Non-pigmented ciliary epithelial cell (primary cell): Measurements from ENCODE around the gene TBX5.

Experiments used
- DNase-seq: peaks from one replicate; pipeline ENCODE4 v3.0.0-alpha.2; 2010; ENCODE audit warnings: low read depth

Gene TBX5

GRCh38 chr12:114430306-114430705 is 24.4 kb upstream of the TBX5 start:
- DNase-seq = peak; percentile 17

- DNase-seq = no peak
Observed at GRCh38 chr12:114425031-114425626, 19.2 kb upstream of the TBX5 start.

- DNase-seq = no peak
Observed at GRCh38 chr12:114420944-114421335, 15.0 kb upstream of the TBX5 start.

GRCh38 chr12:114420182-114420943 is 14.4 kb upstream of the TBX5 start:
- DNase-seq = no peak

DNA sequence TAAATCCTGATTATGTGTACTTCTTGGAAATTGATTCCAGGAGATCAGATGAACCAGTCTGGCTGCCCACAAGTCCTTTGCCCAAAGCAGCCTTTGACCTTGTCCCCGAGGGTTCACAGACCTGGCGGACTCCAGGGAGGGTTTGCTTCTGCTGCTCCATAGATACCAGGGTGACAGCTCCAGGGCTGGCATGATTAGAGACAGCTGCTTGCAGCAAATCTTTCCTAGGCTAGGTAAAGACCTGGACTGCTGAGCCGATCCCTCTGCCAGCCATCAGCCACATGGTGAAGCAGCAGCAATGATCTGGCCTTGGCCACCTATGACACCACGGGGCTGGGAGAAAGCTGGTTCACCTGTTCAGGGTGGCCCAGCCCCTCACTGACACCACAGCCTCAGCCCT is 10.1 kb upstream of the TBX5 start:
- no peak for DNase-seq

- no peak for DNase-seq
Observed at GRCh38 chr12:114415525-114415868, 9.6 kb upstream of the TBX5 start.

DNA sequence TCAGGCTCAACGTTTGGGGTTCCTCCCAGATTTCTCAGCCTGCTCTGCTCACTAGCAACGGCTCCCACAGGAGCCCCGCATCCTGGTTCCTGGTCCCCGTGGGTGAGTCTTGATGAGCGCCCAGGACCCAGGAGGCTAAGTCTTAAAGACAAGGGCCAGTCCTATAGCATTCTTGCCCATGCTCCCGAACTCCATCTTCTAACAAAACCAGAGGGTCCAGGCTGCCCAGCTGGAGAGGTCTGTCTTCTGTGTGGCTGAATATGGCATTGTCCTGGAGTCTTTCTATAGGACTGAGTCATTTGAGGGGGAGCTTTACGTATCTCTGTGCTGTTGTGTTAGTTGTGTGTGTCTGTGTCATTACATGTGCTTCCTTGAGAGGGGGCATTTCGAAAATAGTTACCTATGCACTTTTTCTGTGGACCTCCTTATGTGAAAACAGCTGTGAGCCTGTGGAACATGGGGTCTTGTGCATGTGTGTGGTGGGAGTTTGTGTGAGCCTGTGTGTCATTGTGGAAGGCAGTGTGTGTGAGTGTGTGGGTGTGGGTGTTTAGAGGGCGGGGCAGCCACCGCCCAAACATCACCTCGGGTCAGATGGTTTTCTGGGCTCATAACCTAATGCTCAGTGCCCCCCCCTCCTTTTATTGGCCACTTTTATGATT is 9.1 kb upstream of the TBX5 start:
- no peak for DNase-seq

DNA sequence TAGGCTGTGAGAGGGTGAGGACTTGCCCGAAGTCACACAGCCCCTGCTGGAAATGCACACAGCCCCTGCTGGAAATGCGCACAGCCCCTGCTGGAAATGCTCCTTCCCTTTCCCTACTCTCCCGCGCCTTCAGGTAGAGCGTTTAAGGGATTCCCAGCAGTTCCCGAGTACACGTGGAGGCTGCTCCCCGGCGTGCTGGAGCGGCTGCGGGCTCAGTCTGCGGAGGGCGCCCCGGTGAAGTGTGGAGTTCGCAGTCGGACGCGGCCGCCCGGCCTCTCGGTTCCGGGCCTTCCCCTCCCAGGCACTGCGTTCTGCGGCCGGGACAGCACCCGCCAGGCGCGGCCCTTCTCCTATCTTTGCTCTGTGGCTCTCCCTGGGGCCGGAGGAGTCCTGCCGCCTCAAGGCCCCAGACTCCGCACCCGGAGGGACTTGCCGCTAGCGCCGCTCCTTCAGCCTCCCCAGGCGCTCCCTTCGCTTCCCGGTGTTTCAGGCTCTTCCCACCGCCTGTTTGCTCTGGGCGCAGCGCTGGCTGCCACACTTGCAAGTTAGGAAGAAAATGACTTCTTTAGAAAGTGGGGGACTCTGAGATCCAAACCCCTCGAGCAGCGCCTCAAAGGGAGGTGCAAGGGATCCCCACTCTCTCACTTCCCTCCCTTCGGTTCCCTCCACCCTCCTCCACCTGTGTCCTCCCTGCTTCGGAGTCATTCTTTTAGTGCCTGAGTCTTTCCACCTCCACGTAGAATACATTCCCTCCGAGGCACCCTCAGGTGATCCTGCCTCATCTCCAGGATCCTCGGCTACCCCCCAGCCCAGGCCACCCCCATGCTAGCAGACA is 8.3 kb upstream of the TBX5 start:
- no peak for DNase-seq

DNA sequence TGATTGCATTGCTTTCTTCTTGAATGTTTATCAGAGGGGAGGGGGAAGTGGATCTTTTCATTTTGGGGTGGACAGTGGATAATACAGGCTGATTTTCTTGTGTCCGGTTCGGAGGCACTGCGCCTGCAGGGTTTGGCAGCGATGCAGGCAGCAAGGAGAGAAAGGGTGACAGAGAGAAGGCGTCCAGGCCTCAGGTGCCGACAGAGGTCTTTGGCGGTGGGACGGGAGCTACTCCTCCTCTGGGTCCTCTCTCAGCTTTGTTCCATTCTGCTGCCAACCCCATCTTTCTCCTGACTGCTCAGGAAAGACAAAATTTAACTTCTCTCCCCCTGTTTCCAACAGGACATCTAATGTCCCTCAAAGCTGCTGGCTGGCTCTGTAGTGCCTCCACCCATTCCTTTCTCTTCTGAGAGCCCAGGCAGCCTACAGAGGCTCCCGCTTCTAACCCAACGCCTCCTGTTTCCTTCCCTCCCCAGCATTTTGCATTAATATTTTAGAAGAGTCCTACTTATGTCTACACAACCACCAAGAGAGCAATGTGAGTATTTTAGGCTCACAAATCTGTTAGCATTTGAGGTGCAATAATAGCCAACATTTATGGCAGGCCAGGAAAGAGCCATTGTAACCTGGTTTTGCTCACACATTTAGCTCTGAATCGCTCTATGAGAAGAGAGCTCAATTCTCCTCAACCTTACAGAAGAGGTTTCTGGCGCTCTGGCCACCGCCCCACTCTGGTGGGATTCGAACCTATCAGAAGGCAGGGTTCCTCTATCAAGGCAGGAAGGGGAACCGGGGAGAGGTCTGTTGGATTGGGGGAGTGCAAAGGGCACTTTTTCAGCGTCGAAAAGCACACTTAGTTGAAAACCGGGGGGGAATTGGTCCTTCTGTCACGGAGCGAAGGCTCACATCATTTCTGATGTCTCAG is 7.1 kb upstream of the TBX5 start:
- DNase-seq = no peak

GRCh38 chr12:114412307-114412706 is 6.4 kb upstream of the TBX5 start:
- DNase-seq = no peak

DNA sequence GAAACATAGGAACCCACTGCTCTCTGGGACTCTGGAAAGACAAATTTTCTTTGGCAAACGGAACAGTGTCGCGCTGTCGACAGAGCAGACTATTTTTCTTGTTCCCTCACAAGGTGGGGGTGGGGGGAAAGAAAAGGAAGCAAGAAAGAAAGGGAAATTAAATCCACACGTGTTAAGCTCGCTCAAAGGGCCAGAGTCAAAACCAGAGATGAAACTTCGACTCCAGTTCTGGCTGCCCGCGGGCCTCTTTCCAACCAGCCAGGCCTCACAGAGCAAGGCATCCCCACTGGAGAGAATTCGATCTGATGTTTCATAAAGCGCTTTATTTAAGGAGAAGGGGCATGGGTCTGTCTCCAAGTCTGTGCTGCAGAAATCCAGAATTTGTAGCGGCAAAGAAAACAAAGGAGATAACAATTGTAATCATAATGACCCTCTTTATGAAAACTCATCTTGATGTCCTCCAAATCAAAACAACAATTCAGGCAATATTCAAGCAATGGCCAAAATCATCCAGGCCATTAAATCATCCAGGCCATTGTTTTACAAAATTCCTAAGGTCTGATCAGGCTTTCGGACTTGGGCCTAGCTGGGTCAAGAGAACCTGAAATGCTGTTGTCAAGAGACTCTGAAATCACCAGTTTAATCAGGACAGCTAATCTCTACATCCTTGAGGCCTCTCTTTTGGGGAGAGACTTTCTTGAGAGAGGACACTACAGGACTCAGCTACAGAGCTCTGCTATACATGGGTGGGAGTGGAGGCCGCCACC is 5.3 kb upstream of the TBX5 start:
- DNase-seq = no peak

GRCh38 chr12:114409852-114410600 is 4.1 kb upstream of the TBX5 start:
- no peak for DNase-seq

DNA sequence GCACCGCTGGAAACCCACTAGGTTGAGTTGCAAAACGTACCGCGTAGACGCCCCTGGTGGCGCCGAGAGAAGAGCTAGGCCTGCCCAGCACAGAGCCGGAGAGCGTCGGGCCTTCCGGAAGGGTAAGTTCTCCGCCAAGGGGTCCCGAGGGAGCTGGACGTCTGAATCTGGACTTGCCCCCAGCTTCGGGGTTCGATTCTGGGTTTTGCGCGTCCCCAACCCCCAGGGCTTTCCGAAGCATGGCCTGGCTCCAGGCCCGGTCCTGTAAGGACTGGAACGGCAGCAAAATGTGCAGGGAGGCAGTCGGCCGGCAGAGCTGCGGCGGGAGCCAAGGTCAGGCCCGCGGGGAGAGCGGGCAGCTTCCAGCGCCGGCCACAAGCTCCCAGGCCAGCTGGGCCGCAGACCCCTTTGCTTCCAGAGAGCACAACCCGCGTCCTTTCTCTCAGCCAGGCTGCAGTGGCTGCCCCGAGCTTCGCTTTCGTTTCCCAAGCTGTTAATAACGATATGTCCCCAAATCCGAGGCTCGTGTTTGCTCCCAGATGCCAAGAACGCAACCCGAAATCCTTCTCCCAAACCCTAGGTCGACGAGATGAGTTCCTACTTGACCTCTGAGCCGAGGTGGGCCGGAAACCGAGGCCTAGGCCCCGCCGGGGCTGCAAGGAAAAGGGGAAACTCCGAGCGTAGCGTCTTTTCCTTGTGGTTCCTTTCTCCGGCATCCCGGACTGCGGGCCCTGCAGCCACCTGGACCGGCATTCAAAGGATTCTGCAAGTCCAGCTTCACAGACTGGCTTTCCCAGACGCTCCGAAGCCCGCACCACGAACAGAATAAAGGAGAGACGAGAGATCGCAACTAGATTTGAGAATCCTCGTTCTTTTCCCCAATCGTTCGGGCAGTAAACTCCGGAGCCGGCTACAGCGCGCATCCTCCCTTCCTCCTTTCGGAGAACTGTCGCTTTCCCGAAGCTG is 3.2 kb upstream of the TBX5 start:
- DNase-seq = no peak

GRCh38 chr12:114408471-114408885 is 2.5 kb upstream of the TBX5 start:
- no peak for DNase-seq

DNA sequence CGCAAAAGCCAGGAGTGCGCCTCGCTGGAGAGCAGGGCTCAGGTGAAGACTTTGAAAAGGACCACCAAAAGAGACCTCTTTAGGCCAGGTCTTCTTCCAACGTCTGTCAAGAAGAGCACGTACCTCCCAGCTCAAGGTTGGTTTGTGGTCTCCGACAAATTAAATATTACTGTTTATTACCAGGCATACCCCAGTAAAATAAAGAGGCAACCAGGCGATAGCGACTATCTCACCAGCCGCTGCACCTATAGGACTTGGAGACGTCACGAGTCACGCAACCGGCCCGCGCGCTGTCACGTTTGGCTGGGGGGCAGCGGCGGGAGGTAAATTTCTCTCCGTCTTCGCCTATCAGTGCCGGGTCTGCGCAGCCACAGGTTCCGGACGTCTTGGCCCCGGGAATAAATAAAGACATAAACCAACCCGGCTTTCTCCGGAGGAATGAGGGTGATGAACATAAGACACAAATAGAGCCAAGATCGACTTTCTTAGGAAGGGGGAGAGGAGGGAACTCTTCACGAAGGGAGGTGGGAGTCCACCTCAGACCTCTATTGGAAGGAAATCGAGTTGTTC is 2.0 kb upstream of the TBX5 start:
- no peak for DNase-seq

GRCh38 chr12:114406984-114407841 is 1.3 kb upstream of the TBX5 start:
- no peak for DNase-seq

DNA sequence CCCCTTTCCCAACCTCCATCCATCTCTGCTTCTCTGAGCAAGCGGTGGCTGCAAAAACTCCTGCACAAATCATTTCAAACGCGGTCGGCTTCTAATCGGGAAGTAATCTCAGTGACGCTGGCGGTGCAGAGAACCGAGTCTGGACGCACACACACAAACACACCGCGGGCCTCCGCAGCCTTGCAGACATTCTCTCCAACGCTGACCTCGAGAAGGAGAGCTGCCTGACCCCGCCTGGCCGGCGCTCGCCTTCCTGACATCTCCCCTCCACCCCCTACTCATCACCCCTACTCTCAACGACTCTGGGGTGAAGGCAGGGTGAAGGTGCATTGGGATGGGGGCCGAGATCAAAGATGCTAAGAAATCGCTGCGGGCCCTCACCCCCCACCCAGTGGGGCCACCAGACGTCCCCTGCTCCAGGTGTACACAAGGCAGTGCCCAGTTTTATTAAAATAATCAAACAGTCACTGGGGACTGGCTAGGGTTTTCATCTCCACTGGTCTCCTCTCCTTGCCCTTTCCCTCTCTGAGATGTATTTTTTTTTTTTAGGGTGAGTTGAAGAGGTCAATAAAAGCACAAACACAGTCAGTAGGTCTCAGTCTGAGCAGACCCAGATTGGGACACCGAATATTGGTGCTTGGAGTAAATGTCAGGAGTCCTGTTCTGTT is 506 bp upstream of the TBX5 start:
- no peak for DNase-seq
